Memory B cell (primary cell): Measurements from ENCODE around the gene GOLGA8M.
"Not testable (repeated sequence)": the region's sequence is repeated elsewhere in the genome, so short reads cannot be mapped to it uniquely, and the experiment has no call there.

Experiments
- ATAC-seq: fragments of 150-1000 bp; cut with Tn5 transposase; 2 replicates; pipeline ENCODE4 v1.10.0; 2021; ENCODE audit warnings: low read depth, mild to moderate bottlenecking, moderate library complexity
- DNase-seq, 2 donors: peaks; one replicate each; pipeline ENCODE4 v3.0.0; 2022; ENCODE audit warnings: low spot score in 2 of 2
- H3K27ac Mint-ChIP-seq: one replicate; pipeline ENCODE4 v1.8.0; 2022; ENCODE audit warnings: mild to moderate bottlenecking, moderate library complexity, mixed read lengths
- H3K27me3 Mint-ChIP-seq: one replicate; pipeline ENCODE4 v1.8.0; 2022; ENCODE audit warnings: mixed read lengths
- H3K36me3 Mint-ChIP-seq: one replicate; pipeline ENCODE4 v1.8.0; 2022; ENCODE audit warnings: mild to moderate bottlenecking, mixed read lengths
- H3K4me1 Mint-ChIP-seq: one replicate; pipeline ENCODE4 v1.8.0; 2022; ENCODE audit warnings: mixed read lengths
- H3K4me3 Mint-ChIP-seq: one replicate; pipeline ENCODE4 v1.8.0; 2022; ENCODE audit warnings: mild to moderate bottlenecking, moderate library complexity, mixed read lengths
- H3K9me3 Mint-ChIP-seq: one replicate; pipeline ENCODE4 v1.8.0; 2022; ENCODE audit warnings: mixed read lengths

Gene GOLGA8M

DNA sequence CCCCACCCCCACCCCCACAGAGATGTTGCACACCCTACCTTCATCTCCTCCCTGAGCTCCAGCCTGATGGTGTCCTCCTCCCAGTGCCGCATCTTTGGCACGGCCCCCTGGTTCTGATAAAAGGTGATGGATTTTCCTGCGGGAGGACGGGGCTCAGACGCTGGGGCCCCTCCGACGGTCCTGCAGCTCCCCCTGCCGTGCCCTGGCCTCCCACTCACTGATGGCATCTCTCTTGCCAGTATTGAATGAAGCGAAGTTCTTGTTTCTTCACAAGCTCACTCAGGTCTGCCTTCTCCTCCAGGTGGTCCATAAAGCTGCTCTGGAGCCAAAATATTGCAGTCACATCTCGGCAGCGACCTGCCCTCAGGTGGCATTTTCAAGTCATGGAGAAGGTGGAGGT is 9.8 kb downstream of the GOLGA8M start:
- H3K27ac Mint-ChIP-seq, H3K9me3 Mint-ChIP-seq, DNase-seq, ATAC-seq, H3K27me3 Mint-ChIP-seq, H3K4me3 Mint-ChIP-seq, H3K4me1 Mint-ChIP-seq, H3K36me3 Mint-ChIP-seq: not testable (repeated sequence)

DNA sequence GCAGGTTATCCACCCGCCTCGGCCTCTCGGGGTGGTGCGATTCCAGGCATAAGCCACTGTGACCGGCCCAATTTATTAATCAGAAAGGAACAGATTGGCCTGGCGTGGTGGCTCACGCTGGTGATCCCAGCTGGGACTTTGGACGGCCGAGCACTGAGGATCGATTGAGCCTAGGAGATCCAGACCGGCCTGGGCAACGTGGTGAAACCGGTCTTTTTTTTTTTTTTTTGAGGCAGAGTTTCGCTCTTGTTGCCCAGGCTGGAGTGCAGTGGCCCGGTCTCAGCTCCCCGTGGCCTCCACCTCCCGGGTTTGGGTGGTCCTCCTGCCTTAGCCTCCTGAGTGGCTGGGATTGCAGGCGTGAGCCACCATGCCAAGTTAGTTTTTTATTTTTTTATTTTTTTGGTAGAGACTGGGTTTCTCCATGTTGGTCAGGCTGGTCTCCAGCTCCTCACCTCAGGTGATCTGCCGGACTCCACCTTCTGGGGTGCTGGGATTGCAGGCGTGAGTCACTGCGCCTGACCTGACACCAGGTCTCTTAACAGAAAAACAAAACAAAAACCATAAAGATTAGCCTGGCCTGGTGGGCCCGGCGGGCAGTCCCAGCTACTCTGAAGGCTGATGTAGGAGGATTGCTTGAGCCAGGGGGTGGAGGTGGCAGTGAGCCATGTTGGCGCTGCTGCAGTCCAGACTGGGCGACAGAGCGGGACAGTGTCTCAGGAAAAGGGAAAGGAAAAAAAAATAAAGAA is 18.0 kb downstream of the GOLGA8M start:
- H3K4me1 Mint-ChIP-seq, H3K27me3 Mint-ChIP-seq, H3K4me3 Mint-ChIP-seq, DNase-seq, ATAC-seq, H3K27ac Mint-ChIP-seq, H3K36me3 Mint-ChIP-seq, H3K9me3 Mint-ChIP-seq: not testable (repeated sequence)

- ATAC-seq, DNase-seq, H3K27me3 Mint-ChIP-seq, H3K4me1 Mint-ChIP-seq, H3K36me3 Mint-ChIP-seq, H3K9me3 Mint-ChIP-seq, H3K27ac Mint-ChIP-seq, H3K4me3 Mint-ChIP-seq: not testable (repeated sequence)
These were observed 19.2 kb downstream of the GOLGA8M start for GRCh38 chr15:28693021-28693420.

- not testable (repeated sequence) for H3K27ac Mint-ChIP-seq, H3K36me3 Mint-ChIP-seq, H3K4me1 Mint-ChIP-seq, ATAC-seq, H3K9me3 Mint-ChIP-seq, H3K4me3 Mint-ChIP-seq, H3K27me3 Mint-ChIP-seq, DNase-seq
These were observed 38.7 kb downstream of the GOLGA8M start for GRCh38 chr15:28673533-28673932.

DNA sequence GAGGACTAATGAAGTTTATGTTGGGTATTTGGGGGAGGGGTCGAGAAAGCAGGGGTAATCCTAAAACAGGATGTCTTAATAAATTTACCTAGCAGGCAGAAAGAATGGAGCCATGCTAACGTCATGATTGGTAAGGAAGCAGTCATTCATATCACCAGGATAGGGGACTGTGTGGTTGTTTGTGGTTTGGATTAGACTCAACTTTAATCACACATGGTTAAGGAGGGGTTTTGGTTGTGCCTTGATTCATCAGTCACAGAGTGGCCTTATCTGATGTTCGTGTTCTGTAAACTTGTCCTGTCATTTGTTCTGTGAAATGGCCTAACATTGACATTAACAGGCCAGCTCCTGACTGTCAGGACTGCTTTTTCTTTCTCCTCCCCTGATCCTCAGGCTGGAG is 40.1 kb downstream of the GOLGA8M start:
- H3K4me3 Mint-ChIP-seq, DNase-seq, H3K36me3 Mint-ChIP-seq, H3K27ac Mint-ChIP-seq, ATAC-seq, H3K4me1 Mint-ChIP-seq, H3K9me3 Mint-ChIP-seq, H3K27me3 Mint-ChIP-seq: not testable (repeated sequence)

DNA sequence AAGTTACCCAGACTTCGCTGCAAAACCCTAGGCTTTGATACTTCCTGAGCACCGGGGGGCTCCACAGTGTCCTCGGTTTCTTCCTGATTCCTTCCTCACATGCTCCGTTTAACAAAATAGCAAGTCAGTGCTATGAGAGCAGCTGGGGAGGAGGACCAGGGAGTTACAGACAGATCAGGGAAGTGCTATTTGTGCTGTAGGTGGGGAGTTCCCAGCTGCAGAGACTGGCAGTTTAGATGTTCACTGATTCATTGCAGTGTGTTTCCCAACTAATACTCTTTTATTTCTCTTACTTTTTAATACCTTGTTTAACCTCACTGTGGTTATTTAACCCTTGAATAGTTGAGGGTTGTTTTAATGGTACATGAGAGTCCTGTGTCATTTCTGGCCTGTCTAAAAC is 45.8 kb downstream of the GOLGA8M start:
- not testable (repeated sequence) for DNase-seq, H3K4me1 Mint-ChIP-seq, H3K9me3 Mint-ChIP-seq, ATAC-seq, H3K27me3 Mint-ChIP-seq, H3K36me3 Mint-ChIP-seq, H3K4me3 Mint-ChIP-seq, H3K27ac Mint-ChIP-seq

GRCh38 chr15:28664575-28664974 is 47.6 kb downstream of the GOLGA8M start:
- H3K9me3 Mint-ChIP-seq, H3K4me3 Mint-ChIP-seq, H3K27me3 Mint-ChIP-seq, H3K27ac Mint-ChIP-seq, H3K4me1 Mint-ChIP-seq, ATAC-seq, DNase-seq, H3K36me3 Mint-ChIP-seq: not testable (repeated sequence)

- not testable (repeated sequence) for H3K27ac Mint-ChIP-seq, DNase-seq, H3K27me3 Mint-ChIP-seq, H3K4me1 Mint-ChIP-seq, ATAC-seq, H3K9me3 Mint-ChIP-seq, H3K4me3 Mint-ChIP-seq, H3K36me3 Mint-ChIP-seq
These were observed 48.5 kb downstream of the GOLGA8M start for GRCh38 chr15:28663717-28664116.

- H3K4me3 Mint-ChIP-seq, H3K27me3 Mint-ChIP-seq, H3K27ac Mint-ChIP-seq, H3K36me3 Mint-ChIP-seq, H3K9me3 Mint-ChIP-seq, ATAC-seq, DNase-seq, H3K4me1 Mint-ChIP-seq: not testable (repeated sequence)
These were observed 51.5 kb downstream of the GOLGA8M start for GRCh38 chr15:28660750-28661149.

DNA sequence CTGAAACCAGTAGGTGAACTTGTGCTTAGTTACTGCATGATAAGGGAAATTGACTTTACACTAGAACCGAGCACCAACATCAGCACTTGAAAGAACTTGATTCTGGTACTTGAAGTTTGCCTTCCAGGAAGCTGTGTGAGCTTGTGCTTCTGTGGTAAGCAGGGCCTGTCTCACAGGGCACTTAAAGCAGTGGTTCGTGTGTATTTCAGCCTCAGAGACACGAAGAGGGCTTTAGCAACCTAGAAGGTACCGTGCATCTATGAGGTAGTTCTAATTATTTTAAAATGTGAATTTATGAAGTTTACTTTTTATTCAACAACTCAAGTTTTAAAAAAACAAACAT is 56.2 kb downstream of the GOLGA8M start:
- H3K27ac Mint-ChIP-seq, ATAC-seq, H3K4me3 Mint-ChIP-seq, H3K4me1 Mint-ChIP-seq, H3K27me3 Mint-ChIP-seq, DNase-seq, H3K9me3 Mint-ChIP-seq, H3K36me3 Mint-ChIP-seq: not testable (repeated sequence)

GRCh38 chr15:28655329-28656017 is 56.7 kb downstream of the GOLGA8M start:
- ATAC-seq, H3K27me3 Mint-ChIP-seq, H3K27ac Mint-ChIP-seq, H3K4me3 Mint-ChIP-seq, H3K9me3 Mint-ChIP-seq, H3K36me3 Mint-ChIP-seq, DNase-seq, H3K4me1 Mint-ChIP-seq: not testable (repeated sequence)

GRCh38 chr15:28654194-28654593 is 58.0 kb downstream of the GOLGA8M start:
- not testable (repeated sequence) for H3K36me3 Mint-ChIP-seq, DNase-seq, H3K4me3 Mint-ChIP-seq, ATAC-seq, H3K27ac Mint-ChIP-seq, H3K9me3 Mint-ChIP-seq, H3K27me3 Mint-ChIP-seq, H3K4me1 Mint-ChIP-seq

GRCh38 chr15:28652538-28652937 is 59.7 kb downstream of the GOLGA8M start:
- H3K27ac Mint-ChIP-seq, H3K9me3 Mint-ChIP-seq, H3K36me3 Mint-ChIP-seq, H3K27me3 Mint-ChIP-seq, H3K4me3 Mint-ChIP-seq, ATAC-seq, DNase-seq, H3K4me1 Mint-ChIP-seq: not testable (repeated sequence)
